AG09309 (cell line): ENCODE measurements around the gene MAP3K4.
"Not testable (repeated sequence)": the region's sequence is repeated elsewhere in the genome, so short reads cannot be mapped to it uniquely, and the experiment has no call there.

ENCODE experiments used
- DNase-seq: peaks from one replicate; pipeline ENCODE4 v3.0.0-alpha.2; 2010; ENCODE audit warnings: low read depth
- H3K4me3 ChIP-seq: 2 replicates; pipeline ENCODE4 v1.5.1; 2011; ENCODE audit warnings: mild to moderate bottlenecking, low read depth, low read length, moderate library complexity; ENCODE audit not compliant: control insufficient read depth
- CTCF ChIP-seq: IDR thresholded peaks from 2 replicates; pipeline ENCODE4 v1.5.1; 2011; ENCODE audit warnings: mild to moderate bottlenecking, low read depth, low read length, inconsistent platforms; ENCODE audit not compliant: insufficient read depth, control insufficient read depth; ENCODE audit errors: missing control alignments

MAP3K4 gene

DNA sequence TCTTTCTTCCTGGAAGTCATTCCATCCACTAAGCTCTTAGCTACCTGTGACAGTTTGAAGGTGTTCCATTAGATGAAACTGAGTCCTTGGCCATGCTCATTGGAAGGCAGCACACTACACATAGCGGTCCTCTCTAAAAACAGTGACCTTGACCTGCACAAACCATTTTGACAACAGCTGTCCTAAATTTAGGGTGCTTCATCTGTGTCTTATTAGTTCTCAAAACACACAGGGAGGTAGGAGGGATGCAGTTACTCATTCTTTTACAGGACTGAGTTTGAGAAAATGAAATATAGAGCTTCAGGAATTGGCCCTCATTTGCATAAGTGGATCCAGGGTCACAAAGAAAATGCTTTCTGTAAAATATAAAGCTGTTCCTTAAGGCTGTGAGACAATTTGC is 20.4 kb upstream of the MAP3K4 start:
- H3K4me3 ChIP-seq, result no peak overlapping the region
- no peak for DNase-seq
- TF ChIP-seq CTCF, result no peak

- peak; percentile 94 for DNase-seq
- H3K4me3 ChIP-seq, result no peak overlapping the region
- no peak for TF ChIP-seq CTCF
Observed at GRCh38 chr6:160972111-160972510, 19.5 kb upstream of the MAP3K4 start.

GRCh38 chr6:160972594-160972993 is 19.0 kb upstream of the MAP3K4 start:
- not testable (repeated sequence) for H3K4me3 ChIP-seq, DNase-seq

DNA sequence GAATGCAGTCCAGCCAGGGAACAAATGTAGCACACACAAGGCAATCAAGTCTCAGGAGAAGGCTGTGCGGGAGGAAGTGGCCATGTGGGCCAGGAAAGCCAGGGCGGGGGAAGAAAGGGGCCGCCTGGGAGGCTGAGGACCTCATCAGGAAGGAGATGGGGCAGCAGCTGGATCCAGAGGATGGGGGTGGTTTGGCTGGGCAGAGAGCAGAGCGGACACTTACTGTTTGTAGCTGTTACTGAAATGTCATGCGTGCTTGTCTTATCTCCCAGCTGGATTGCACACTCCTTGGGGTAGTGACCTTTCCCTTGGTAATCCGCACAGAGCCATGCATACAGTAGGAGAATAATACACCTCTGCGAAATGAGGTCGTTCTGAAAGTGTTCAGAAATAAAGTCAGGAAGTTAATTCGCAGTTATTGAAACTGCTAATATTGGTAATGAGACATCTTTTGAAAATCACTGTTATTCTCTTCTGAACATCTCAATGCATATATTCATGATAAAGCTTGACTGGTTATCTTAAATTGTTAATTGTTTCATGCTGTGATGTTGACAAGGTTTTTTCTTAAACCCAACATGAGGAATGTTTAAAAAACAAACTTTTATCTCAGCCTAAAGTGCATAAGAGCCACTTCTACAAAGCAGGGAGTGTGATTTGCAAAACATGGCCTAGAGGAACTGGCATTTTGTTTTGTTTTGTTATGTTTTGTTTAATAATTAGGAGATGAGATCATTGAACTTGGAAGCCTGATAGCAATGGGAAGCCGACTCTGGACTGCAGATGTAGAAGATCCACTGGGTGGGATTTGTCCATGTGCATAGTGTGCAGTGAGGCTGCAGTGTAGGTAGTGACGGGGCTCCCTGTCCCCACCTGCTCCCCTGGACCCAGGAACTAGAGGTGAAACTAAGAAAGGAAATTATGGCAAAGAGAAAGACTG is 18.0 kb upstream of the MAP3K4 start:
- no peak overlapping the region for H3K4me3 ChIP-seq
- no peak for TF ChIP-seq CTCF
- no peak for DNase-seq

DNA sequence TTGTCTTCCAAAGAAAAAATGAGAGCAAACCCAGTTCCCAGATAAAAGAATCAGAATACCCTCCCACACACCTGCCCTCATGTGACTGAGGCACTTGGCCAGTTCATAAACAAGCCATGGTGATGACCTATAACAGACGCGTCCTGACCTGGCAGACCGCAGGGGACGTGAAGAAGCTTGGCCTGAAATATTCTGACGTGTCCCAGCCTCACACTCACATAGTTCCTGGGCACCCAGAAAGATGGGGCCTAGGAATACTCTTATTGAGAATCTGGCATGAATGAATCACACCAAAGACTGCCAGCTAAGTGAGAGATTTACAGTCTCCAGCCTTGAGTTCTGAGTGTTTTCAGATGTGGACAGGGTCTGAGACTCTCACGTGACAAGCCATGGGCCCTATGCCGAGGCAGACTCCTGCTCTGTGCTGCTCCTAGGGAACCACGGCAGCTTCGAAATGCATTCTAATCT is 17.2 kb upstream of the MAP3K4 start:
- peak; percentile 99 for DNase-seq
- no peak for TF ChIP-seq CTCF
- H3K4me3 ChIP-seq, result no peak overlapping the region

- no peak for DNase-seq
- H3K4me3 ChIP-seq, result no peak overlapping the region
- no peak for TF ChIP-seq CTCF
Observed at GRCh38 chr6:160975162-160975561, 16.4 kb upstream of the MAP3K4 start.

GRCh38 chr6:160975961-160976360 is 15.6 kb upstream of the MAP3K4 start:
- not testable (repeated sequence) for H3K4me3 ChIP-seq, DNase-seq
